Karpas-422 (cell line): ENCODE results near the gene LMX1A. TPM values are rescaled to one million over a fixed set of nuclear protein-coding genes. Genes with fewer than 3 reads are reported as not detected.

Source experiments
- DNase-seq: peaks from one replicate; pipeline ENCODE4 v3.0.0-alpha.2; 2015
- H2AFZ ChIP-seq: fragments of 200-600 bp; sonication (generic); 2 replicates; pipeline ENCODE4 v1.6.1; 2014; ENCODE audit warnings: antibody characterized with exemption, low read length, mixed read lengths
- H3K27ac ChIP-seq: fragments of 200-600 bp; sonication (generic); 2 replicates; pipeline ENCODE4 v1.5.1; 2014; ENCODE audit warnings: mild to moderate bottlenecking, low read length, moderate library complexity
- H3K27me3 ChIP-seq: fragments of 200-600 bp; sonication (generic); 2 replicates; pipeline ENCODE4 v1.6.1; 2014; ENCODE audit warnings: low read length, mixed read lengths
- H3K36me3 ChIP-seq: fragments of 200-600 bp; sonication (generic); 2 replicates; pipeline ENCODE4 v1.6.1; 2014; ENCODE audit warnings: low read length, mixed read lengths; ENCODE audit not compliant: insufficient read depth
- H3K4me1 ChIP-seq: fragments of 200-600 bp; sonication (generic); 2 replicates; pipeline ENCODE4 v1.6.1; 2014; ENCODE audit warnings: mild to moderate bottlenecking, low read length, mixed read lengths
- H3K4me2 ChIP-seq: fragments of 200-600 bp; sonication (generic); 2 replicates; pipeline ENCODE4 v1.6.1; 2014; ENCODE audit warnings: low read length, low read depth, mild to moderate bottlenecking; ENCODE audit not compliant: poor library complexity, severe bottlenecking
- H3K4me3 ChIP-seq: fragments of 200-600 bp; sonication (generic); 2 replicates; pipeline ENCODE4 v1.5.1; 2014; ENCODE audit warnings: mild to moderate bottlenecking, antibody characterized with exemption, low read length, mixed read lengths
- H3K79me2 ChIP-seq: fragments of 200-600 bp; sonication (generic); 2 replicates; pipeline ENCODE4 v1.6.1; 2014; ENCODE audit warnings: mild to moderate bottlenecking, low read length, mixed read lengths
- H3K9ac ChIP-seq: fragments of 200-600 bp; sonication (generic); 2 replicates; pipeline ENCODE4 v1.6.0; 2014; ENCODE audit warnings: low read length
- H3K9me2 ChIP-seq: fragments of 200-600 bp; sonication (generic), shearing (Covaris generic); replicated peaks from 2 replicates; pipeline ENCODE4 v1.6.0; 2014; ENCODE audit warnings: mild to moderate bottlenecking, low read length, moderate library complexity; ENCODE audit not compliant: insufficient read depth
- H3K9me3 ChIP-seq: fragments of 300-700, 200-600 bp; sonication (generic); 2 replicates; pipeline ENCODE4 v1.6.1; 2014; ENCODE audit warnings: low read length, mixed read lengths
- H4K20me1 ChIP-seq: fragments of 200-600 bp; sonication (generic); 2 replicates; pipeline ENCODE4 v1.6.1; 2014; ENCODE audit warnings: mild to moderate bottlenecking, antibody characterized with exemption, low read length, low read depth; ENCODE audit not compliant: insufficient read depth
- total RNA-seq: library from RNA; depleted of rRNA; stranded (reverse); fragments of >200 nt; shearing (Covaris generic); gene quantifications from 2 replicates; pipeline ENCODE4 v1.2.3, GENCODE V29; 2014; ENCODE audit warnings: low replicate concordance

Gene LMX1A
- total RNA-seq, 1 experiment from 2014 or later = not detected

- Histone ChIP-seq H3K9me3 (no peaks in the 10 kb centered on the region), H3K4me1 (no peaks in the 10 kb centered on the region), H3K36me3 (no peaks in the 10 kb centered on the region), H3K4me3 (no peak overlapping the region), H3K27me3 (no peaks in the 10 kb centered on the region), H3K9ac (no peak overlapping the region), H3K9me2 (no peaks in the 10 kb centered on the region), H3K27ac (no peak overlapping the region), H3K4me2 (no peak overlapping the region), H3K79me2 (no peaks in the 10 kb centered on the region), H4K20me1 (no peaks in the 10 kb centered on the region), H2AFZ (no peak overlapping the region)
- DNase-seq = no peak
Measured at GRCh38 chr1:165254896-165255625, 101.5 kb downstream of the LMX1A start.

- Histone ChIP-seq H3K4me2 (no peak overlapping the region), H3K27me3 (no peaks in the 10 kb centered on the region), H3K9ac (no peak overlapping the region), H2AFZ (no peak overlapping the region), H3K4me1 (no peaks in the 10 kb centered on the region), H3K36me3 (no peaks in the 10 kb centered on the region), H3K79me2 (no peaks in the 10 kb centered on the region), H3K27ac (no peak overlapping the region), H3K9me3 (no peaks in the 10 kb centered on the region), H3K4me3 (no peak overlapping the region), H3K9me2 (no peaks in the 10 kb centered on the region), H4K20me1 (no peaks in the 10 kb centered on the region)
- DNase-seq = no peak
Measured at GRCh38 chr1:165254376-165254775, 102.1 kb downstream of the LMX1A start.

GRCh38 chr1:165253818-165254254 is 102.7 kb downstream of the LMX1A start:
- no peak overlapping the region for H3K4me2 ChIP-seq
- no peaks in the 10 kb centered on the region for H3K4me1 ChIP-seq
- no peaks in the 10 kb centered on the region for H4K20me1 ChIP-seq
- H3K36me3 ChIP-seq = no peaks in the 10 kb centered on the region
- no peaks in the 10 kb centered on the region for H3K9me3 ChIP-seq
- H3K4me3 ChIP-seq = no peak overlapping the region
- no peak overlapping the region for H3K27ac ChIP-seq
- H3K27me3 ChIP-seq = no peaks in the 10 kb centered on the region
- H3K9me2 ChIP-seq = no peaks in the 10 kb centered on the region
- no peak overlapping the region for H3K9ac ChIP-seq
- DNase-seq = no peak
- H2AFZ ChIP-seq = no peak overlapping the region
- no peaks in the 10 kb centered on the region for H3K79me2 ChIP-seq

- H3K4me3 ChIP-seq = no peak overlapping the region
- H3K4me2 ChIP-seq = no peak overlapping the region
- no peaks in the 10 kb centered on the region for H4K20me1 ChIP-seq
- no peaks in the 10 kb centered on the region for H3K9me2 ChIP-seq
- H3K9ac ChIP-seq = no peak overlapping the region
- no peaks in the 10 kb centered on the region for H3K36me3 ChIP-seq
- no peak for DNase-seq
- H3K9me3 ChIP-seq = no peaks in the 10 kb centered on the region
- no peaks in the 10 kb centered on the region for H3K79me2 ChIP-seq
- no peaks in the 10 kb centered on the region for H3K27me3 ChIP-seq
- H3K27ac ChIP-seq = no peak overlapping the region
- H2AFZ ChIP-seq = no peak overlapping the region
- no peaks in the 10 kb centered on the region for H3K4me1 ChIP-seq
Measured at GRCh38 chr1:165248969-165249571, 107.4 kb downstream of the LMX1A start.

- Histone ChIP-seq H3K4me3 (no peak overlapping the region), H3K27me3 (no peaks in the 10 kb centered on the region), H3K79me2 (no peaks in the 10 kb centered on the region), H4K20me1 (no peaks in the 10 kb centered on the region), H3K9me2 (no peaks in the 10 kb centered on the region), H2AFZ (no peak overlapping the region), H3K9ac (no peak overlapping the region), H3K36me3 (no peaks in the 10 kb centered on the region), H3K4me2 (no peak overlapping the region), H3K9me3 (no peaks in the 10 kb centered on the region), H3K4me1 (no peaks in the 10 kb centered on the region), H3K27ac (no peak overlapping the region)
- no peak for DNase-seq
Measured at GRCh38 chr1:165241952-165242351, 114.6 kb downstream of the LMX1A start.

GRCh38 chr1:165241321-165241720 is 115.2 kb downstream of the LMX1A start:
- no peak for DNase-seq
- Histone ChIP-seq H3K9ac (no peak overlapping the region), H3K4me2 (no peak overlapping the region), H4K20me1 (no peaks in the 10 kb centered on the region), H3K79me2 (no peaks in the 10 kb centered on the region), H3K9me2 (no peaks in the 10 kb centered on the region), H3K9me3 (no peaks in the 10 kb centered on the region), H3K27ac (no peak overlapping the region), H3K27me3 (no peaks in the 10 kb centered on the region), H2AFZ (no peak overlapping the region), H3K36me3 (no peaks in the 10 kb centered on the region), H3K4me1 (no peaks in the 10 kb centered on the region), H3K4me3 (no peak overlapping the region)

GRCh38 chr1:165240492-165240891 is 116.0 kb downstream of the LMX1A start:
- DNase-seq = no peak
- no peaks in the 10 kb centered on the region for H3K79me2 ChIP-seq
- no peaks in the 10 kb centered on the region for H3K27me3 ChIP-seq
- H3K9me2 ChIP-seq = no peaks in the 10 kb centered on the region
- no peaks in the 10 kb centered on the region for H4K20me1 ChIP-seq
- H3K27ac ChIP-seq = no peak overlapping the region
- no peak overlapping the region for H3K9ac ChIP-seq
- H3K4me2 ChIP-seq = no peak overlapping the region
- H3K4me3 ChIP-seq = no peak overlapping the region
- no peaks in the 10 kb centered on the region for H3K36me3 ChIP-seq
- H2AFZ ChIP-seq = no peak overlapping the region
- H3K4me1 ChIP-seq = no peaks in the 10 kb centered on the region
- H3K9me3 ChIP-seq = no peaks in the 10 kb centered on the region

- no peaks in the 10 kb centered on the region for H3K9me3 ChIP-seq
- DNase-seq = no peak
- no peaks in the 10 kb centered on the region for H3K36me3 ChIP-seq
- no peaks in the 10 kb centered on the region for H4K20me1 ChIP-seq
- no peak overlapping the region for H3K4me2 ChIP-seq
- H3K79me2 ChIP-seq = no peaks in the 10 kb centered on the region
- H3K9me2 ChIP-seq = no peaks in the 10 kb centered on the region
- H3K4me3 ChIP-seq = no peak overlapping the region
- H3K9ac ChIP-seq = no peak overlapping the region
- H3K27ac ChIP-seq = no peak overlapping the region
- no peak overlapping the region for H2AFZ ChIP-seq
- H3K4me1 ChIP-seq = no peaks in the 10 kb centered on the region
- H3K27me3 ChIP-seq = no peaks in the 10 kb centered on the region
Measured at GRCh38 chr1:165239873-165240272, 116.6 kb downstream of the LMX1A start.
